Dedifferentiated amniotic fluid mesenchymal stem cell (primary cell): ENCODE measurements around the gene REXO1.
"Not testable (repeated sequence)": the region's sequence is repeated elsewhere in the genome, so short reads cannot be mapped to it uniquely, and the experiment has no call there.

Source experiments
- DNase-seq: peaks from one replicate; pipeline ENCODE4 v3.0.0-alpha.2; 2016; ENCODE audit errors: extremely low spot score

Gene REXO1

DNA sequence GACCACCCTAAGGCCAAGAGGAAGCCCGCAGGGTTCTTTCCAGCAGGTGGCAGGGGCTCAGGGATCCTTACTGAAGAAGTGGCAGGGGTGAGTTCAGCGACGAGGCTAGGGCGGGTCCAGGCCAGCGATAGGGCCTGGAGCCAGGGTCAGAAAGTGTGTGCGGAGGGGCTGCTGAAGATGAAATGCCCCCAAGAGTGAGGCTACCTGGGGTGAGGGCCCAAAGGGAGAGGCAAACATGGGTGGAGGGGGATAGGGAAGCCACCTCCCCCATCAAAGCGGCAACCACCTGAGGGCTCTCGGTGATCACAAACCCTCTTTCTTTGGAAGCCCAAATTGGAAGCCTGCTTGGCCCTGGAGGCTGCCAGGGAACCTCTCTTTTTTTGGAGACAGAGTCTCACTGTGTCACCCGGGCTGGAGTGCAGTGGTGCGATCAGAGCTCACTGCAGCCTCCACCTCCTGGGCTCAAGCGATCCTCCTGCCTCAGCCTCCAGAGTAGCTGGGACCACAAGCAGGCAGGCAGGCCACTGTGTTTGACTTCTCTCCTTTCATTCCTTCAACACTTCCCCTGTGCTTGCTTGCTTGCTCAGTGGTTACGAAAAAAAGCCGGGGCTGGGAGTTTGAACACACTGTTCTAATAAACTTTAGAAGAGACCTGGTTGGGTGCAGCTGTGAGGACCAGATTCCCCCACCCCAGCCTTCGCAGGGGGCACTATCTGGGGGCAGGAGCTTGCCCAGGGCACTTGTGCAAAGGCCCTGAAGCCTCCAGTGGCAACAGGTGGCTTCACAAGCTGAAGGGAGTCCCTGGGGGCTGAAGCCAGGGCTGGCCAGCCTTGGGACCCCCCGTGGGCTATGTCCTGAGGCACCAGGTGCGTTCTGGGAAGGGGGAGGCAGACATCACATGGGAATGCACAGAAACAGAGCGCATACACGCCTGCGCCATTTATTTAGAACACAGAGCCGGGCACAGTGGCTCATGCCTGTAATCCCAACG, 34.8 kb downstream of the REXO1 start:
- DNase-seq = no peak

DNA sequence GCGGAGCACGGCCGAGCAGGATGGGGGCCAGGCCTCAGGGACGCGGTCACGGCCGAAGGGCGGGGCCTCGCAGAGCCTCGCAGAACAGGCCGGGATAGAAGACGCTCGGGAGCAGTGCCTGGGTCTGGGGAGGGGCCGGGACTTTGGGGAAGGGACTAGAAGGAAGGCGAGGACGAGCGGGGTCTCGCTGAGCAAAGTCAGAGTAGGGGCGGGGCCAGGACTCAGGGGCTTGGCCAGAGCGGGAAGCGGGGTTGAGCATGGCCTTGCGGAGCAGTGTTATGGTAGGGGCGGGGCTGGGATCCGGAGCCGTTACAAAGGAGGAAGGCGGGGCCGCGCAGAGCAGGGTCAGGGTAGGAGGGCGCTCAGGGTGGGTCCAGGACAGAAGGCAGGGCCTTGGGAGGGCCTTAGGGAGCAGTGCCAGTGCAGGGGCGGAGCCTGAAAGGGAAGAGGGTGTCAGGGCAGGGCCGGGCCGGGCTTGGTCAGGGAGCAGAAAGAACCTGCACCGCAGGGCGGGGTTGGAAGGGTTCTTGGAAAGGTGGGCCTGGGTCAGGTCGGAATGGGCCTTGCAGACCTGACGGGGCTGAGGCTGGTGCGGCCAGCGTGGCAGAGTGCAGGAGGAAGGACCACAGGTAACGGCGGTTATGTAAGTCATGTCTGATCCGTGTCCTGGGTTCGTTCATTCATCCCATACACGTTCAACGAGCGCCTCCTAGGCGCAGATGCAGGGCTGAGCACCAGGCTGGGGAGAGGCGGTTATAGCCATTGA, 35.7 kb downstream of the REXO1 start:
- DNase-seq = peak; percentile 66

DNA sequence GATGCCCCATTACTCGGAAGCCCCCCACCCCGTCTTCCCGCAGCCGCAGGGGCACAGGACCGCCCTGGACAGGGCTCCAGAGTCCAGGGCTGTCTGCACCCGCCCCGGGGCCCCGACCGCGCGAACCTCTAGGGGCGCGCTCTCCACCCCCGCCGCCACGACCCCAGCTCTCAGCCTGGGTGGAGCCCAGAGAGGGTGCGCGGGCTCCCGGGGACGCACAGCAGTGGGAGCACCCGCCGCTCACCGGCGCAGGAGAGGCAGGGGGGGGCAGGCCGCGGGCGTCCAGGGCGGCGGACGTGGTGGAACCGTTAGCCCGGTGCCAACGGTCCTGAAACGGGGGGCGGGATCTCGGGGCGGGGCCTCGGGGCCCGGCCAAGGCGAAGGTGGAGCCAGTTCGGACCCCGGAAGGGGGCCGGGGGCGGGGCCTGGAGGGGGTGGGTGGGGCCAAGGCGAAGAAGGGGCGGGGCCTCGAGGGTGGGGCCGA, 36.3 kb downstream of the REXO1 start, which contains the start of gene ATP8B3:
TSS of gene ATP8B3 (minus strand) at position 335 of the 484 bp plus-strand sequence. CDS start 540 bp downstream, outside the sequence.
- DNase-seq = no peak

GRCh38 chr19:1811472-1811894, 36.8 kb downstream of the REXO1 start:
- no peak for DNase-seq

GRCh38 chr19:1810439-1811160, 37.7 kb downstream of the REXO1 start:
- no peak for DNase-seq

GRCh38 chr19:1809678-1810077, 38.6 kb downstream of the REXO1 start:
- DNase-seq = no peak

GRCh38 chr19:1808395-1808731, 39.9 kb downstream of the REXO1 start:
- DNase-seq = no peak

GRCh38 chr19:1807695-1808394, 40.4 kb downstream of the REXO1 start:
- no peak for DNase-seq

- DNase-seq = no peak
Measured at GRCh38 chr19:1807030-1807694, 41.1 kb downstream of the REXO1 start.

DNA sequence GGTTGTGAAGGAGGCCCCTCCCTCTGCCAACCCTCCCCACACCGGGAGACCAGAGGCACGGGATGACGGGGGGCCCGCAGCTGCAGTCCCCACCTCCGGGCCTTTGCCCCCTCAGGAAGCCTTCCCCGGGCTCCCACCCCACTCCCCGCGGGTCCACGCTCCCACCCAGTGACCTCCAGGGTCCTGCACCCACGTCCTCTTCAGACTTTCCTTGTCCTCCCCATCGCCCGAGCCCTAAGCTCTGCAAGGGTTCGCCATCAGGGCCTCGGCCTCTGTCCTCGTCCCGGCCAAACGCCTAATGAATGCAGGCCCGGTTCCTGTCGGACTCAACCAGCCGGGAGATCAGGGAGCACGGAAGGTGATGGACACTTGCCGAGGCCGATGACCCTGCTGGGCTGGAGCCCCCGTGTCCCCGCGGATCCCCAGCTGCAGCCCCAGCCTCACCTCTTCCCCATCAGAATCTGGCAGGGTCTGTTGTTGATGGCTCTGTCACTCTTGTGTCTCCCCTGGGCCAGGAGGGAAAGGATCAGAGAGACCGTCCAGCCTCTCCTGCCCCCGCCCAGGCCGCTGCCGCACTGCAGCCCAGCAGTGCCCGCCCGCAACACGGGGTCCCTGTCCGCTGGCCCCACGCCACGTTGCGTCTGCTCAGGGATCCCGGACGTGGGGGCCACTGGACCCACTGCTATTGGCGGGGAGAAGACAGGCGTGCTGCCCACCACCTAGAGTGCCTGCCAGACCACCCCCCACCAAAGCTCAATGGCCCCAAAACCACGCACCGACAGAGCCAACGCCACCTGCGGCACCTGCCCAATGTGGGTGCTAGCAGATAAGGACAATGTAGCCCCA, 41.9 kb downstream of the REXO1 start:
- DNase-seq = no peak

- no peak for DNase-seq
Measured at GRCh38 chr19:1805401-1806183, 42.7 kb downstream of the REXO1 start.

GRCh38 chr19:1804858-1805257, 43.4 kb downstream of the REXO1 start:
- no peak for DNase-seq

DNA sequence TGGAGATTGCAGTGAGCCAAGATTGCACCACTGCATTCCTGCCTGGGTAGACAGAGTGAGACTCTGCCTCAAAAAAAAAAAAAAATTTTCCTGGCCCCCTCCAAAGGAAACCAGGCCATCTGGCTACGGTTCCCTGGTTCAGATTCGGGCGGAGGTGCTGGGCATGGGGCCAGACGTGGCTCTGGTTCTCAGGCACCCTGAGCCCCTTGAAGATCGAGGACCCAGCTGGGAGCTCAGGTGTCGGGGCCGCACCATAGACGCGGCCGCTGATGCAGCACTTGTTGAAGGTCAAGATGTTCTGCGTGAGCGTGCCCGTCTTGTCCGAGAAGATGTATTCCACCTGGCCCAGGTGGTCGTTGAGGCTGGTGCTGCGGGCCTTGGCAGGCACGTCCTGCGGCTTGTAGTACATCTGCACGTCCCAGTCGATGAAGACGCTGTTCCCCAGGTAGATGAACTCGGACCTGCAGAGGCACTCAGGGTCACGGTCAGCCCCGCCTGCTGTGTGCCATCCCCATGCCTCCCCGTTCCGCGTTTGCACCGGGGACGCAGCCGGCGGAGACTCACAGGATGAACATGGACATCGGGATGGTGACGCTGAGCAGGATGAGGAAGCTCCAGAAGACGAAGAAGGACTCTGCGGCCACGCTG, 48.5 kb downstream of the REXO1 start:
- DNase-seq = no peak

- DNase-seq = not testable (repeated sequence)
Measured at GRCh38 chr19:1797313-1797712, 51.0 kb downstream of the REXO1 start.

GRCh38 chr19:1796395-1797142, 51.7 kb downstream of the REXO1 start:
- no peak for DNase-seq

GRCh38 chr19:1794424-1795172, 53.7 kb downstream of the REXO1 start:
- no peak for DNase-seq

- DNase-seq = no peak
Measured at GRCh38 chr19:1791879-1792278, 56.4 kb downstream of the REXO1 start.
